Hindlimb muscle (tissue), 1 donor: ENCODE results near the gene NOPCHAP1. TPM values are rescaled to one million over a fixed set of nuclear protein-coding genes. Genes with fewer than 3 reads are reported as not detected.
"Not testable (repeated sequence)": the region's sequence is repeated elsewhere in the genome, so short reads cannot be mapped to it uniquely, and the experiment has no call there.

Source experiments
- DNase-seq: peaks from one replicate; pipeline ENCODE4 v3.0.0-alpha.2; 2013
- polyA plus RNA-seq: library from polyadenylated mRNA; unstranded; fragments of 120-200 nt; gene quantifications from one replicate; pipeline ENCODE4 v1.2.1, GENCODE V29; 2013; ENCODE audit not compliant: insufficient read length

NOPCHAP1 gene
- 12.2 TPM for polyA plus RNA-seq

GRCh38 chr12:104986022-104986941 is at the start of gene NOPCHAP1:
Gene NOPCHAP1 (plus strand): TSS chr12:104986316. CDS start chr12:104986353, 37 bp downstream.
- peak; percentile 89 for DNase-seq

- no peak for DNase-seq
These were observed 47.7 kb upstream of the NOPCHAP1 start for GRCh38 chr12:104938371-104938770.

GRCh38 chr12:104939089-104939488 is 47.0 kb upstream of the NOPCHAP1 start:
- no peak for DNase-seq

GRCh38 chr12:104941454-104941853 is 44.7 kb upstream of the NOPCHAP1 start:
- DNase-seq, result no peak

- no peak for DNase-seq
These were observed 44.0 kb upstream of the NOPCHAP1 start for GRCh38 chr12:104942075-104942474.

GRCh38 chr12:104943401-104943800 is 42.7 kb upstream of the NOPCHAP1 start:
- not testable (repeated sequence) for DNase-seq

GRCh38 chr12:104944252-104944651 is 41.9 kb upstream of the NOPCHAP1 start:
- DNase-seq, result no peak

- not testable (repeated sequence) for DNase-seq
These were observed 37.4 kb upstream of the NOPCHAP1 start for GRCh38 chr12:104948716-104949115.

GRCh38 chr12:104951759-104952509 is 34.2 kb upstream of the NOPCHAP1 start:
- no peak for DNase-seq

- no peak for DNase-seq
These were observed 33.3 kb upstream of the NOPCHAP1 start for GRCh38 chr12:104952816-104953215.

- no peak for DNase-seq
These were observed 32.8 kb upstream of the NOPCHAP1 start for GRCh38 chr12:104953323-104953722.

- no peak for DNase-seq
These were observed 30.4 kb upstream of the NOPCHAP1 start for GRCh38 chr12:104955703-104956102.

GRCh38 chr12:104956870-104957718 is 29.0 kb upstream of the NOPCHAP1 start:
- no peak for DNase-seq

- no peak for DNase-seq
These were observed 28.5 kb upstream of the NOPCHAP1 start for GRCh38 chr12:104957719-104958000.

GRCh38 chr12:104958001-104958804 is 27.9 kb upstream of the NOPCHAP1 start, which contains the start of gene SLC41A2:
Gene SLC41A2 (minus strand): TSS chr12:104958290. CDS start chr12:104928527, 29,763 bp downstream.
- DNase-seq, result peak; percentile 84

- DNase-seq, result no peak
These were observed 27.2 kb upstream of the NOPCHAP1 start for GRCh38 chr12:104958805-104959334.

GRCh38 chr12:104959335-104959841 is 26.7 kb upstream of the NOPCHAP1 start:
- DNase-seq, result no peak

- DNase-seq, result no peak
These were observed 25.7 kb upstream of the NOPCHAP1 start for GRCh38 chr12:104960464-104960863.

GRCh38 chr12:104963757-104964156 is 22.4 kb upstream of the NOPCHAP1 start:
- DNase-seq, result no peak

GRCh38 chr12:104964167-104964855 is 21.8 kb upstream of the NOPCHAP1 start:
- no peak for DNase-seq

GRCh38 chr12:104964856-104965205 is 21.3 kb upstream of the NOPCHAP1 start:
- no peak for DNase-seq
